ENCODE results near the gene ANO7. TPM values are rescaled to one million over a fixed set of nuclear protein-coding genes. Genes with fewer than 3 reads are reported as not detected.

Gene ANO7
- polyA plus RNA-seq, 1 donor from 2014 or later = not detected

DNA sequence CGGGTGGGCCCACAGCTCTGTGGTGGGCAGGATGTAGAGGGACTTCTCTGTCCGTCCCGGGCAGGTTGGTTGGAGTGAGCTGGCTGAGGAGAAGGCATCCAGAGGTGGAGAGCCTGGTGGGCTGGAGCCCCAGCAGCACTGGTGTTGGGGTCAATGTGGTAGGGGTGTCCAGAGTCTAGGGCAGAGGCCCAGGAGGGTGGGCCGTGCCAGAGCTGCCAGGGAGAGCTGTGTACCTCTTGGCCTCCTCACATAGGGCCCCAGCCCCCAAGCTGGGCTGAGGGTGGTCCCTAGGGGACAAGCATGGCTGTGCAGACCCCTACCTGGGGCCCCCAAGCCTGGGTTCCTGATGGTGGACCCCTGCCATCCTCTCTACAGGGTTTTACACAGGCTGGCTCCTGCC, 16.0 kb downstream of the ANO7 start:
- no peaks in the 10 kb centered on the region for H3K27me3 ChIP-seq (ENCODE audit: insufficient read depth, low read depth, low read length)
- no peak overlapping the region for H3K27ac ChIP-seq (ENCODE audit: low read length)
- no peaks in the 10 kb centered on the region for H3F3A ChIP-seq (ENCODE audit: insufficient read depth, low read length, poor library complexity, severe bottlenecking)
- H3K9me3 ChIP-seq (ENCODE audit: low read length) = no peaks in the 10 kb centered on the region
- TF ChIP-seq EZH2 (IDR thresholded peaks at IDR 0.05; ENCODE audit: borderline replicate concordance, insufficient read depth, low read length, poor library complexity, severe bottlenecking) (no peak), TAF1 (IDR thresholded peaks at IDR 0.05; ENCODE audit: low read depth) (no peak), EP300 (conservative IDR thresholded peaks at IDR 0.05; ENCODE audit: poor library complexity, severe bottlenecking) (no peak), POLR2AphosphoS5 (IDR thresholded peaks at IDR 0.05) (no peak), RAD21 (conservative IDR thresholded peaks at IDR 0.05) (no peak), SMC3 (conservative IDR thresholded peaks at IDR 0.05; ENCODE audit: poor library complexity) (no peak), MXI1 (conservative IDR thresholded peaks at IDR 0.05; ENCODE audit: poor library complexity, severe bottlenecking) (no peak)
- TF ChIP-seq, protein P1, sequence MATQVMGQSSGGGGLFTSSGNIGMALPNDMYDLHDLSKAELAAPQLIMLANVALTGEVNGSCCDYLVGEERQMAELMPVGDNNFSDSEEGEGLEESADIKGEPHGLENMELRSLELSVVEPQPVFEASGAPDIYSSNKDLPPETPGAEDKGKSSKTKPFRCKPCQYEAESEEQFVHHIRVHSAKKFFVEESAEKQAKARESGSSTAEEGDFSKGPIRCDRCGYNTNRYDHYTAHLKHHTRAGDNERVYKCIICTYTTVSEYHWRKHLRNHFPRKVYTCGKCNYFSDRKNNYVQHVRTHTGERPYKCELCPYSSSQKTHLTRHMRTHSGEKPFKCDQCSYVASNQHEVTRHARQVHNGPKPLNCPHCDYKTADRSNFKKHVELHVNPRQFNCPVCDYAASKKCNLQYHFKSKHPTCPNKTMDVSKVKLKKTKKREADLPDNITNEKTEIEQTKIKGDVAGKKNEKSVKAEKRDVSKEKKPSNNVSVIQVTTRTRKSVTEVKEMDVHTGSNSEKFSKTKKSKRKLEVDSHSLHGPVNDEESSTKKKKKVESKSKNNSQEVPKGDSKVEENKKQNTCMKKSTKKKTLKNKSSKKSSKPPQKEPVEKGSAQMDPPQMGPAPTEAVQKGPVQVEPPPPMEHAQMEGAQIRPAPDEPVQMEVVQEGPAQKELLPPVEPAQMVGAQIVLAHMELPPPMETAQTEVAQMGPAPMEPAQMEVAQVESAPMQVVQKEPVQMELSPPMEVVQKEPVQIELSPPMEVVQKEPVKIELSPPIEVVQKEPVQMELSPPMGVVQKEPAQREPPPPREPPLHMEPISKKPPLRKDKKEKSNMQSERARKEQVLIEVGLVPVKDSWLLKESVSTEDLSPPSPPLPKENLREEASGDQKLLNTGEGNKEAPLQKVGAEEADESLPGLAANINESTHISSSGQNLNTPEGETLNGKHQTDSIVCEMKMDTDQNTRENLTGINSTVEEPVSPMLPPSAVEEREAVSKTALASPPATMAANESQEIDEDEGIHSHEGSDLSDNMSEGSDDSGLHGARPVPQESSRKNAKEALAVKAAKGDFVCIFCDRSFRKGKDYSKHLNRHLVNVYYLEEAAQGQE (IDR thresholded peaks at IDR 0.05; ENCODE audit: borderline replicate concordance) = no peak
- TF ChIP-seq, protein P2, sequence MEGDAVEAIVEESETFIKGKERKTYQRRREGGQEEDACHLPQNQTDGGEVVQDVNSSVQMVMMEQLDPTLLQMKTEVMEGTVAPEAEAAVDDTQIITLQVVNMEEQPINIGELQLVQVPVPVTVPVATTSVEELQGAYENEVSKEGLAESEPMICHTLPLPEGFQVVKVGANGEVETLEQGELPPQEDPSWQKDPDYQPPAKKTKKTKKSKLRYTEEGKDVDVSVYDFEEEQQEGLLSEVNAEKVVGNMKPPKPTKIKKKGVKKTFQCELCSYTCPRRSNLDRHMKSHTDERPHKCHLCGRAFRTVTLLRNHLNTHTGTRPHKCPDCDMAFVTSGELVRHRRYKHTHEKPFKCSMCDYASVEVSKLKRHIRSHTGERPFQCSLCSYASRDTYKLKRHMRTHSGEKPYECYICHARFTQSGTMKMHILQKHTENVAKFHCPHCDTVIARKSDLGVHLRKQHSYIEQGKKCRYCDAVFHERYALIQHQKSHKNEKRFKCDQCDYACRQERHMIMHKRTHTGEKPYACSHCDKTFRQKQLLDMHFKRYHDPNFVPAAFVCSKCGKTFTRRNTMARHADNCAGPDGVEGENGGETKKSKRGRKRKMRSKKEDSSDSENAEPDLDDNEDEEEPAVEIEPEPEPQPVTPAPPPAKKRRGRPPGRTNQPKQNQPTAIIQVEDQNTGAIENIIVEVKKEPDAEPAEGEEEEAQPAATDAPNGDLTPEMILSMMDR (IDR thresholded peaks at IDR 0.05; ENCODE audit: poor library complexity, severe bottlenecking) = no peak
- no peak overlapping the region for H3K4me2 ChIP-seq (ENCODE audit: low read length)
- H3K36me3 ChIP-seq (ENCODE audit: insufficient read depth, low read length) = no peaks in the 10 kb centered on the region
- H3K9ac ChIP-seq (ENCODE audit: low read length) = no peak overlapping the region
- no peak overlapping the region for H2AFZ ChIP-seq (ENCODE audit: low read depth, low read length)
- no peaks in the 10 kb centered on the region for H3K9me2 ChIP-seq (ENCODE audit: insufficient read depth, low read length)
- H4K20me1 ChIP-seq (ENCODE audit: insufficient read depth) = no peaks in the 10 kb centered on the region
- no peaks in the 10 kb centered on the region for H3K79me2 ChIP-seq (replicated peaks; ENCODE audit: insufficient read depth, low read length)
- no peak overlapping the region for H3K4me3 ChIP-seq (ENCODE audit: low read length)

DNA sequence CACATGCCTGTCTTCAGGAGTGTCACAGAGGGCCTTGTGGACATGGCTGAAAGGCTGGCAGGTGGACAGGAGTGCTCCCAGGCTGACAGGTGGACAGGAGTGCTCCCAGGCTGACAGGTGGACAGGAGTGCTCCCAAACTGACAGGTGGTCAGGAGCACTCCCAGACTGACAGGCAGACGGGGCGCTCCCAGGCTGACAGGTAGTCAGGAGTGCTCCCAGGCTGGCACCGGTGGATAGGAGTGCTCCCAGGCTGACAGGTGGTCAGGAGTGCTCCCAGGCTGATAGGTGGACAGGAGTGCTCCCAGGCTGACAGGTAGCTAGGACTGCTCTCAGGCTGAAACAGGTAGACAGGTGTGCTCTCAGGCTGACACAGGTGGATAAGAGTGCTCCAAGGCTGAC, 16.6 kb downstream of the ANO7 start:
- H4K20me1 ChIP-seq (ENCODE audit: insufficient read depth) = no peaks in the 10 kb centered on the region
- H3K27me3 ChIP-seq (ENCODE audit: insufficient read depth, low read depth, low read length) = no peaks in the 10 kb centered on the region
- no peaks in the 10 kb centered on the region for H3K79me2 ChIP-seq (replicated peaks; ENCODE audit: insufficient read depth, low read length)
- H3K9ac ChIP-seq (ENCODE audit: low read length) = no peak overlapping the region
- no peak for TF ChIP-seq TAF1 (IDR thresholded peaks at IDR 0.05; ENCODE audit: low read depth)
- H3K9me3 ChIP-seq (ENCODE audit: low read length) = no peaks in the 10 kb centered on the region
- no peak overlapping the region for H3K4me3 ChIP-seq (ENCODE audit: low read length)
- no peaks in the 10 kb centered on the region for H3F3A ChIP-seq (ENCODE audit: insufficient read depth, low read length, poor library complexity, severe bottlenecking)
- no peak overlapping the region for H3K4me2 ChIP-seq (ENCODE audit: low read length)
- no peaks in the 10 kb centered on the region for H3K9me2 ChIP-seq (ENCODE audit: insufficient read depth, low read length)
- H3K27ac ChIP-seq (ENCODE audit: low read length) = no peak overlapping the region
- H2AFZ ChIP-seq (ENCODE audit: low read depth, low read length) = no peak overlapping the region
- no peaks in the 10 kb centered on the region for H3K36me3 ChIP-seq (ENCODE audit: insufficient read depth, low read length)

DNA sequence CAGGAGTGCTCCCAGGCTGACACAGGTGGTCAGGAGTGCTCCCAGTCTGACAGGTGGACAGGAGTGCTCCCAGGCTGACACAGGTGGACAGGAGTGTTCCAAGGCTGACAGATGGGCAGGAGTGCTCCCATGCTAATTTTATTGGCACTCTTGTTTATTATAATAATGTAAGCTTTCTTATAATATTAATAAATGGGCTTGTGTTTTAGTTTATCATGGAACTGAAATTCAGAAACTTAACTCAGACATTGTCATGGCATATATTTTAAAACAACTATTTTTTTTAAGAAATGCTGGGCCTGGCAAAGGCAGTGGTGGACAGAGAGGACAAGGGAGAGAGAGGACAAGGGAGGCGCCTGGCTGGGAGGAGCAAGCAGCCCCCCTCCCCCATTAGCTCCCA, 18.7 kb downstream of the ANO7 start:
- no peak overlapping the region for H3K27ac ChIP-seq (ENCODE audit: low read length)
- H3K36me3 ChIP-seq (ENCODE audit: insufficient read depth, low read length) = no peaks in the 10 kb centered on the region
- no peak overlapping the region for H3K4me2 ChIP-seq (ENCODE audit: low read length)
- no peaks in the 10 kb centered on the region for H3K9me3 ChIP-seq (ENCODE audit: low read length)
- no peak overlapping the region for H2AFZ ChIP-seq (ENCODE audit: low read depth, low read length)
- no peaks in the 10 kb centered on the region for H3F3A ChIP-seq (ENCODE audit: insufficient read depth, low read length, poor library complexity, severe bottlenecking)
- no peak overlapping the region for H3K9ac ChIP-seq (ENCODE audit: low read length)
- H3K27me3 ChIP-seq (ENCODE audit: insufficient read depth, low read depth, low read length) = no peaks in the 10 kb centered on the region
- no peak for TF ChIP-seq POLR2AphosphoS5 (IDR thresholded peaks at IDR 0.05)
- H4K20me1 ChIP-seq (ENCODE audit: insufficient read depth) = no peaks in the 10 kb centered on the region
- no peak overlapping the region for H3K4me3 ChIP-seq (ENCODE audit: low read length)
- no peaks in the 10 kb centered on the region for H3K9me2 ChIP-seq (ENCODE audit: insufficient read depth, low read length)
- no peaks in the 10 kb centered on the region for H3K79me2 ChIP-seq (replicated peaks; ENCODE audit: insufficient read depth, low read length)

Measured in neural cell (in vitro differentiated cells).